HepG2 (cell line): ENCODE data around the gene MACROD2. TPM values are rescaled to one million over a fixed set of nuclear protein-coding genes. Genes with fewer than 3 reads are reported as not detected.

Source experiments
- CHD4 ChIP-seq: fragments of 200-600 bp; sonication (generic); IDR thresholded peaks from 2 replicates; pipeline ENCODE4 v1.7.0; 2017; ENCODE audit warnings: mild to moderate bottlenecking, low read length, borderline replicate concordance
- GABPA ChIP-seq, 2 experiments: IDR thresholded peaks; 2 replicates each; pipeline ENCODE4 v1.6.1; 2011 to 2016; ENCODE audit warnings: low read depth in 2 of 2, low read length in 1 of 2, missing biosample characterization in 1 of 2, missing genetic modification characterization in 1 of 2
- GATA4 ChIP-seq: sonication (generic); IDR thresholded peaks from 2 replicates; pipeline ENCODE4 v1.6.1; 2016; ENCODE audit warnings: antibody characterized with exemption, low read depth, borderline replicate concordance
- GZF1 ChIP-seq: sonication (generic); formaldehyde crosslinking; IDR thresholded peaks from 2 replicates; pipeline ENCODE4 v1.5.1; 2020; ENCODE audit warnings: mild to moderate bottlenecking, missing genetic modification reagents
- IKZF4 ChIP-seq: sonication (generic); formaldehyde crosslinking; IDR thresholded peaks from 2 replicates; pipeline ENCODE4 v1.5.1; 2020; ENCODE audit warnings: borderline replicate concordance, mild to moderate bottlenecking, low read depth, missing genetic modification reagents; ENCODE audit errors: not compliant biosample characterization
- ISX ChIP-seq: sonication (generic); formaldehyde crosslinking; conservative IDR thresholded peaks from 2 replicates; pipeline ENCODE4 v1.5.0; 2020; ENCODE audit warnings: missing genetic modification reagents
- KLF9 ChIP-seq: IDR thresholded peaks from 2 replicates; pipeline ENCODE4 v1.6.1; 2016; ENCODE audit warnings: low read depth
- MXD4 ChIP-seq: IDR thresholded peaks from 2 replicates; pipeline ENCODE4 v1.6.1; 2016; ENCODE audit warnings: mild to moderate bottlenecking, missing biosample characterization, missing genetic modification reagents
- RFX5 ChIP-seq: IDR thresholded peaks from 2 replicates; pipeline ENCODE4 v1.6.1; 2011; ENCODE audit warnings: low read depth, low read length, improper control_type of control experiment
- SPEN ChIP-seq: sonication (generic); formaldehyde crosslinking; IDR thresholded peaks from 2 replicates; pipeline ENCODE4 v1.5.1; 2020; ENCODE audit warnings: low read depth, mild to moderate bottlenecking, missing genetic modification reagents
- U2AF2 ChIP-seq: fragments of 200-400 bp; formaldehyde crosslinking; IDR thresholded peaks from 2 replicates; pipeline ENCODE4 v1.6.1; 2017; ENCODE audit warnings: low read depth, mild to moderate bottlenecking, low read length
- ZBTB42 ChIP-seq: sonication (generic); formaldehyde crosslinking; IDR thresholded peaks from 2 replicates; pipeline ENCODE4 v1.5.0; 2020; ENCODE audit warnings: mild to moderate bottlenecking, missing genetic modification reagents
- ZFP82 ChIP-seq: sonication (generic); formaldehyde crosslinking; IDR thresholded peaks from 2 replicates; pipeline ENCODE4 v1.5.1; 2020; ENCODE audit warnings: mild to moderate bottlenecking, missing genetic modification reagents, borderline replicate concordance
- ZNF446 ChIP-seq: sonication (generic); formaldehyde crosslinking; IDR thresholded peaks from 2 replicates; pipeline ENCODE4 v1.5.0; 2020; ENCODE audit warnings: mild to moderate bottlenecking, missing genetic modification reagents
- ZNF674 ChIP-seq: sonication (generic); formaldehyde crosslinking; IDR thresholded peaks from 2 replicates; pipeline ENCODE4 v1.5.0; 2020; ENCODE audit warnings: low read depth, mild to moderate bottlenecking, missing genetic modification reagents
- ZNF772 ChIP-seq: sonication (generic); formaldehyde crosslinking; IDR thresholded peaks from 2 replicates; pipeline ENCODE4 v1.5.0; 2020; ENCODE audit warnings: mild to moderate bottlenecking, missing genetic modification reagents
- ZNF773 ChIP-seq: sonication (generic); formaldehyde crosslinking; IDR thresholded peaks from 2 replicates; pipeline ENCODE4 v1.4.0; 2020; ENCODE audit warnings: missing genetic modification reagents, borderline replicate concordance
- ZNF775 ChIP-seq: sonication (generic); formaldehyde crosslinking; IDR thresholded peaks from 2 replicates; pipeline ENCODE4 v1.4.0; 2020; ENCODE audit warnings: missing genetic modification reagents, mild to moderate bottlenecking, moderate library complexity, borderline replicate concordance
- ZSCAN9 ChIP-seq: IDR thresholded peaks from 2 replicates; pipeline ENCODE4 v1.6.1; 2016; ENCODE audit warnings: borderline replicate concordance
- polyA plus RNA-seq, 8 experiments: library from polyadenylated mRNA; depleted of rRNA in 3 of 8; stranded (reverse) in 7 of 8; unstranded in 1 of 8; fragments of >200 nt; fragmentation: Illumina TruSeq in 4 of 8; extraction: Trizol in 4 of 8; gene quantifications; 2 replicates each; pipeline versions ENCODE4 v1.2.1 to v1.2.3, GENCODE V29; 2011 to 2016; ENCODE audit warnings: low read depth in 4 of 8, missing spikeins in 1 of 8, mixed read lengths in 1 of 8; ENCODE audit not compliant: insufficient read depth in 1 of 8
- total RNA-seq, 5 experiments: library from RNA; depleted of rRNA; stranded (reverse); fragments of >200 nt; fragmentation: Illumina TruSeq; extraction: Trizol; gene quantifications; 2 replicates each; pipeline ENCODE4 v1.2.3, GENCODE V29; 2016; ENCODE audit warnings: low read depth in 1 of 5
- TF ChIP-seq, protein P1 (sequence below): sonication (generic); formaldehyde crosslinking; conservative IDR thresholded peaks from 2 replicates; pipeline ENCODE4 v1.4.0; 2020; ENCODE audit warnings: mild to moderate bottlenecking, missing genetic modification reagents, moderate library complexity
- TF ChIP-seq, protein P2 (sequence below): IDR thresholded peaks from 2 replicates; pipeline ENCODE4 v1.6.1; 2016; ENCODE audit warnings: mild to moderate bottlenecking
- TF ChIP-seq, protein P3 (sequence below): sonication (generic); formaldehyde crosslinking; IDR thresholded peaks from 2 replicates; pipeline ENCODE4 v1.5.0; 2020; ENCODE audit warnings: missing genetic modification reagents
- TF ChIP-seq, protein P4 (sequence below): sonication (generic); formaldehyde crosslinking; IDR thresholded peaks from 2 replicates; pipeline ENCODE4 v1.5.0; 2020; ENCODE audit warnings: missing genetic modification reagents

Gene MACROD2
- total and polyA plus RNA-seq, 2 of the 13 experiments (the other 11 are each of a cell fraction or from before 2014, with no cell fraction given): 0.13 to 0.51 TPM

DNA sequence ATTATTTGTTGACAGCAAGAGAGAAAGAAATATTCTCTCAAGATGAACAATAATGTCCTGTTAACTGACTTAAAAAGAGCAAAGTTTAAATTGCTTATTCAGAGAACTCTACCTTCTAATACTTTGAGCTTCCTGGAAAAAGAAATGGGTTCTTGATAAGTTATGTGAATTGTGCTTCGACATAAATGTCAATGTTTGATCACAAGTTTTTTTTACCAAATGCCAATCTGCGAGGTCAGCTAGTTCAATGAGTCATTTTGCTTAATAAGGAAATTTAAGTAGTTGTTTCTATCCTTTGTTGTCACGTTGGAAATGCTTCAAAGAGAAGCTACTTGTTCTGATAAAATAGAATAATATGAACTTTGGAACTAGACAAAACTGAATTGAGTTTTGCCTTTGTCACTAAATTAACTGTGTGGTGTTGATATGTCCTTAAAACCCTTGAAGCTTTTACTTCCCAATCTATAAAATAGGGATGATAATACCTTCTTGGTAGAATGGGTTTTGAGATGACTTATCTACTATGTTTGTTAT lies 984.2 kb downstream of the MACROD2 start (continued):
- TF ChIP-seq U2AF2: no peak
- TF ChIP-seq ZBTB42 (CRISPR knock-in tag): no peak
- TF ChIP-seq, protein P1, sequence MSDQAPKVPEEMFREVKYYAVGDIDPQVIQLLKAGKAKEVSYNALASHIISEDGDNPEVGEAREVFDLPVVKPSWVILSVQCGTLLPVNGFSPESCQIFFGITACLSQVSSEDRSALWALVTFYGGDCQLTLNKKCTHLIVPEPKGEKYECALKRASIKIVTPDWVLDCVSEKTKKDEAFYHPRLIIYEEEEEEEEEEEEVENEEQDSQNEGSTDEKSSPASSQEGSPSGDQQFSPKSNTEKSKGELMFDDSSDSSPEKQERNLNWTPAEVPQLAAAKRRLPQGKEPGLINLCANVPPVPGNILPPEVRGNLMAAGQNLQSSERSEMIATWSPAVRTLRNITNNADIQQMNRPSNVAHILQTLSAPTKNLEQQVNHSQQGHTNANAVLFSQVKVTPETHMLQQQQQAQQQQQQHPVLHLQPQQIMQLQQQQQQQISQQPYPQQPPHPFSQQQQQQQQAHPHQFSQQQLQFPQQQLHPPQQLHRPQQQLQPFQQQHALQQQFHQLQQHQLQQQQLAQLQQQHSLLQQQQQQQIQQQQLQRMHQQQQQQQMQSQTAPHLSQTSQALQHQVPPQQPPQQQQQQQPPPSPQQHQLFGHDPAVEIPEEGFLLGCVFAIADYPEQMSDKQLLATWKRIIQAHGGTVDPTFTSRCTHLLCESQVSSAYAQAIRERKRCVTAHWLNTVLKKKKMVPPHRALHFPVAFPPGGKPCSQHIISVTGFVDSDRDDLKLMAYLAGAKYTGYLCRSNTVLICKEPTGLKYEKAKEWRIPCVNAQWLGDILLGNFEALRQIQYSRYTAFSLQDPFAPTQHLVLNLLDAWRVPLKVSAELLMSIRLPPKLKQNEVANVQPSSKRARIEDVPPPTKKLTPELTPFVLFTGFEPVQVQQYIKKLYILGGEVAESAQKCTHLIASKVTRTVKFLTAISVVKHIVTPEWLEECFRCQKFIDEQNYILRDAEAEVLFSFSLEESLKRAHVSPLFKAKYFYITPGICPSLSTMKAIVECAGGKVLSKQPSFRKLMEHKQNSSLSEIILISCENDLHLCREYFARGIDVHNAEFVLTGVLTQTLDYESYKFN: peak; percentile 94
- peak; percentile 97; the same call in 1 of the 2 replicates for TF ChIP-seq GATA4
- no peak for TF ChIP-seq SPEN (CRISPR knock-in tag)
- TF ChIP-seq IKZF4: no peak
- TF ChIP-seq KLF9 (CRISPR knock-in tag): no peak
- peak; percentile 88; the same call in 1 of the 2 replicates for TF ChIP-seq ZSCAN9
- no peak for TF ChIP-seq GZF1 (CRISPR knock-in tag)
- TF ChIP-seq ZFP82 (CRISPR knock-in tag): no peak
- TF ChIP-seq, protein P2, sequence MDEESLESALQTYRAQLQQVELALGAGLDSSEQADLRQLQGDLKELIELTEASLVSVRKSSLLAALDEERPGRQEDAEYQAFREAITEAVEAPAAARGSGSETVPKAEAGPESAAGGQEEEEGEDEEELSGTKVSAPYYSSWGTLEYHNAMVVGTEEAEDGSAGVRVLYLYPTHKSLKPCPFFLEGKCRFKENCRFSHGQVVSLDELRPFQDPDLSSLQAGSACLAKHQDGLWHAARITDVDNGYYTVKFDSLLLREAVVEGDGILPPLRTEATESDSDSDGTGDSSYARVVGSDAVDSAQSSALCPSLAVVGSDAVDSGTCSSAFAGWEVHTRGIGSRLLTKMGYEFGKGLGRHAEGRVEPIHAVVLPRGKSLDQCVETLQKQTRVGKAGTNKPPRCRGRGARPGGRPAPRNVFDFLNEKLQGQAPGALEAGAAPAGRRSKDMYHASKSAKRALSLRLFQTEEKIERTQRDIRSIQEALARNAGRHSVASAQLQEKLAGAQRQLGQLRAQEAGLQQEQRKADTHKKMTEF (CRISPR knock-in tag): peak; percentile 98
- TF ChIP-seq ISX (CRISPR knock-in tag): no peak
- TF ChIP-seq, protein P3, sequence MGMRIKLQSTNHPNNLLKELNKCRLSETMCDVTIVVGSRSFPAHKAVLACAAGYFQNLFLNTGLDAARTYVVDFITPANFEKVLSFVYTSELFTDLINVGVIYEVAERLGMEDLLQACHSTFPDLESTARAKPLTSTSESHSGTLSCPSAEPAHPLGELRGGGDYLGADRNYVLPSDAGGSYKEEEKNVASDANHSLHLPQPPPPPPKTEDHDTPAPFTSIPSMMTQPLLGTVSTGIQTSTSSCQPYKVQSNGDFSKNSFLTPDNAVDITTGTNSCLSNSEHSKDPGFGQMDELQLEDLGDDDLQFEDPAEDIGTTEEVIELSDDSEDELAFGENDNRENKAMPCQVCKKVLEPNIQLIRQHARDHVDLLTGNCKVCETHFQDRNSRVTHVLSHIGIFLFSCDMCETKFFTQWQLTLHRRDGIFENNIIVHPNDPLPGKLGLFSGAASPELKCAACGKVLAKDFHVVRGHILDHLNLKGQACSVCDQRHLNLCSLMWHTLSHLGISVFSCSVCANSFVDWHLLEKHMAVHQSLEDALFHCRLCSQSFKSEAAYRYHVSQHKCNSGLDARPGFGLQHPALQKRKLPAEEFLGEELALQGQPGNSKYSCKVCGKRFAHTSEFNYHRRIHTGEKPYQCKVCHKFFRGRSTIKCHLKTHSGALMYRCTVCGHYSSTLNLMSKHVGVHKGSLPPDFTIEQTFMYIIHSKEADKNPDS (CRISPR knock-in tag): no peak
- TF ChIP-seq MXD4: no peak; the same call in 1 of the 2 replicates
- no peak for TF ChIP-seq ZNF772 (CRISPR knock-in tag)
- no peak for TF ChIP-seq ZNF773
- no peak; the same call in 1 of the 2 replicates for TF ChIP-seq RFX5
- peak; percentile 86; the same call in 1 of the 2 replicates for TF ChIP-seq ZNF775
- TF ChIP-seq ZNF446 (CRISPR knock-in tag): no peak
- TF ChIP-seq, protein P4, sequence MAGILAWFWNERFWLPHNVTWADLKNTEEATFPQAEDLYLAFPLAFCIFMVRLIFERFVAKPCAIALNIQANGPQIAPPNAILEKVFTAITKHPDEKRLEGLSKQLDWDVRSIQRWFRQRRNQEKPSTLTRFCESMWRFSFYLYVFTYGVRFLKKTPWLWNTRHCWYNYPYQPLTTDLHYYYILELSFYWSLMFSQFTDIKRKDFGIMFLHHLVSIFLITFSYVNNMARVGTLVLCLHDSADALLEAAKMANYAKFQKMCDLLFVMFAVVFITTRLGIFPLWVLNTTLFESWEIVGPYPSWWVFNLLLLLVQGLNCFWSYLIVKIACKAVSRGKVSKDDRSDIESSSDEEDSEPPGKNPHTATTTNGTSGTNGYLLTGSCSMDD (CRISPR knock-in tag): no peak
- no peak for TF ChIP-seq GABPA (IDR thresholded peaks at IDR 0.05; ENCODE audit: low read depth, low read length)
- peak; percentile 43; the same call in 1 of the 2 replicates for TF ChIP-seq GABPA (CRISPR knock-in tag; IDR thresholded peaks at IDR 0.05; ENCODE audit: low read depth)
- no peak; the same call in 1 of the 2 replicates for TF ChIP-seq CHD4
- TF ChIP-seq ZNF674 (CRISPR knock-in tag): no peak
